ENCODE results near the gene FHAD1.

FHAD1 gene

GRCh38 chr1:15350151-15350550 lies 103.1 kb downstream of the FHAD1 start:
- no peak overlapping the region for H3K9ac ChIP-seq (ENCODE audit: low read length)

DNA sequence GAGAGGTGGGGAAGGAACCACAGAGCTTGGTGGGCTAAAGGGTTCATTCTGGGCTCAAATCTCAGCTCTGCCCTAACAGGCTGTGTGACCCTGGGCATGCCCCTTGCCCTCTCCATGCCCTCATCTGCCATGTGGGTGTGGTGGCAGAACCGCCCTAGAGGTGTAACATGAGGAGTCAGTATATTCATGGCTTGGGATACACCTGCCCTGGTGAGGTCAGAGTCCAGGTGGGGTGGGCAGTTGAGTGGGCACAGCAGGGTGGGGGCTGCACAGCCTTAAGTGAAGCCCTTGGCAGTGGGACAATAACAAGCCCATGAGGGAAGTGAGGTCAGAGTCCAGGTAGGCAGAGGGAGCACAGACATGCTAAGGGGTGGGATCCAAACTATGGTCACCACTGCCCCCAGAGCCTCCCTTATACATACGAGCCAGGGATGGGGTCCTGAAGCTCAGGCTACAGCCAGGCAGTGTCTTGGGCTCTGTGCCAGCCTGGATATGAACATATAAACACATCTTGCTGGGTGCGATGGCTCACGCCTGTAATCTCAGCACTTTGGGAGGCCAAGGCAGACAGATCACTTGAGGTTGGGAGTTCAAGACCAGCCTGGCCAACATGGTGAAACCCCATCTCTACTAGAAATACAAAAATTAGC lies 103.7 kb downstream of the FHAD1 start:
- Histone ChIP-seq H3K4me1 (ENCODE audit: control insufficient read depth, insufficient read depth, low read length) (peaks cover 13% of the 10 kb centered on the region; the same call in 1 of the 2 replicates), H3K27me3 (ENCODE audit: control insufficient read depth, insufficient read depth, low read length) (no peaks in the 10 kb centered on the region), H3K27ac (ENCODE audit: low read depth, low read length) (no peak overlapping the region), H3K36me3 (ENCODE audit: control insufficient read depth, insufficient read depth, low read length) (no peaks in the 10 kb centered on the region), H3K9ac (ENCODE audit: low read length) (no peak overlapping the region), H3K4me3 (ENCODE audit: low read depth, low read length) (no peak overlapping the region), H3K9me3 (ENCODE audit: control insufficient read depth, insufficient read depth, low read depth, low read length) (no peaks in the 10 kb centered on the region)

More at GRCh38 chr1:15350151-15350550, 103.1 kb downstream of the FHAD1 start:
- H3K4me1 ChIP-seq (ENCODE audit: control insufficient read depth, insufficient read depth, low read length) = peaks cover 8% of the 10 kb centered on the region; the same call in 1 of the 2 replicates
- no peak overlapping the region for H3K4me3 ChIP-seq (ENCODE audit: low read depth, low read length)
- no peak overlapping the region for H3K27ac ChIP-seq (ENCODE audit: low read depth, low read length)
- H3K27me3 ChIP-seq (ENCODE audit: control insufficient read depth, insufficient read depth, low read length) = no peaks in the 10 kb centered on the region
- H3K36me3 ChIP-seq (ENCODE audit: control insufficient read depth, insufficient read depth, low read length) = no peaks in the 10 kb centered on the region
- no peaks in the 10 kb centered on the region for H3K9me3 ChIP-seq (ENCODE audit: control insufficient read depth, insufficient read depth, low read depth, low read length)

DNA sequence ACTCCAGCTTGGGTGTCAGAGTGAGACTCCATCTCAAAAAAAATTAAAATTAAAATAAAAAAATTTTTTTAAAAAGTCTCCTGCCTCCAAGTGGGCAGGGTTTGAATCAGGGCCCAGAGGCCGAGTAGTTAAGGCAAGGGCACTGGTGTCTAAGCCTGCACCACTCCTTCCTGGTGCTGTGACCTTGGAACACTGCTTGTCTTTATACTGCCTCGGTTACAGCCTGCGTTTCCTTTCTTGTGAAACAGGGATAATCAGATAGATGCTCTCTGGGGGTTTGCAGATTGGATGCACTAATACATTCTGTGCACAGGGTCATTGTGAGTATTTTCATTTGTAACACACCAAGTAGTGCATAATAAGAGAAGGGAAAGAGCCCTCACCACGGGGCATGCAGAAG lies 104.3 kb downstream of the FHAD1 start:
- no peak overlapping the region for H3K4me3 ChIP-seq (ENCODE audit: low read depth, low read length)
- H3K36me3 ChIP-seq (ENCODE audit: control insufficient read depth, insufficient read depth, low read length) = no peaks in the 10 kb centered on the region
- H3K4me1 ChIP-seq (ENCODE audit: control insufficient read depth, insufficient read depth, low read length) = peaks cover 10% of the 10 kb centered on the region; the same call in 1 of the 2 replicates
- H3K27me3 ChIP-seq (ENCODE audit: control insufficient read depth, insufficient read depth, low read length) = no peaks in the 10 kb centered on the region
- H3K9ac ChIP-seq (ENCODE audit: low read length) = no peak overlapping the region
- no peak overlapping the region for H3K27ac ChIP-seq (ENCODE audit: low read depth, low read length)
- H3K9me3 ChIP-seq (ENCODE audit: control insufficient read depth, insufficient read depth, low read depth, low read length) = no peaks in the 10 kb centered on the region

- H3K4me3 ChIP-seq (ENCODE audit: low read depth, low read length) = no peak overlapping the region
- no peak overlapping the region for H3K27ac ChIP-seq (ENCODE audit: low read depth, low read length)
- H3K27me3 ChIP-seq (ENCODE audit: control insufficient read depth, insufficient read depth, low read length) = no peaks in the 10 kb centered on the region
- H3K9ac ChIP-seq (ENCODE audit: low read length) = no peak overlapping the region
- peaks cover 10% of the 10 kb centered on the region; the same call in 1 of the 2 replicates for H3K4me1 ChIP-seq (ENCODE audit: control insufficient read depth, insufficient read depth, low read length)
- H3K9me3 ChIP-seq (ENCODE audit: control insufficient read depth, insufficient read depth, low read depth, low read length) = no peaks in the 10 kb centered on the region
- H3K36me3 ChIP-seq (ENCODE audit: control insufficient read depth, insufficient read depth, low read length) = no peaks in the 10 kb centered on the region
Observed at GRCh38 chr1:15352128-15352957, 105.3 kb downstream of the FHAD1 start.

DNA sequence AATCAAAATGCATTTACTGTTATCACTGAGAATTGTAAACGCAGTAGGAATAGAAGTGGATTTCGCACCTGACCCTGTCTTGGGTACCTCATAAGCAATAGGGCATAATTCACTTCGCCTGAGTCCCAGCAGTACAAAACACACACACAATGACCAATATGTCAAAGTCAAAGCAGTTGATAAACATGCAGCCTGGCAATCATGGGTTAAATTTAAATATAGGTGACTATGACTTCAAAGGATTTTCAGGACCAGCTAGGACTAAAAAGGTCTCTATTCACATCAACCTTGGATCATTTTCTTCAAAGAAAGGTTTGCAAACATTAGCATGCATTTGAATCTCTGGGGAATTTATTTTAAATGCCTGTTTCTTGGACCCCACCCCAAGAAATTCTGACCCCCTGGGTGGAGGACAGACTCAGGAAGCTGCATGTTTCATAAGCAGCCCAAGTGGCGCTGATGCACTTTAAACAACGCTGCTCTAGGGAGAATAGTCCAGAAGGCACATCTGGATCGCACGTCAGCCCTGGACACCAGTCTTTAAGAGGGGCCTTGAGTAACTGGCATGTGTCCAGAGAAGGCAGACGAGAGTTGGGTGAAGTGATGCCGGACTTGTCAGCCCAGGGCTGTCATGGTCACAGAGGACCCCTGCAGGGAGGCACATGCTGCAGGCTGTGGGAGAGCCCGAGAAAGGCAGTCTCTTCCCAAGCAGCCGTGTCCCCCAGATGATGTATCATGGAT lies 107.0 kb downstream of the FHAD1 start:
- Histone ChIP-seq H3K4me3 (ENCODE audit: low read depth, low read length) (no peak overlapping the region), H3K4me1 (ENCODE audit: control insufficient read depth, insufficient read depth, low read length) (peaks cover 10% of the 10 kb centered on the region; the same call in 1 of the 2 replicates), H3K27ac (ENCODE audit: low read depth, low read length) (no peak overlapping the region), H3K27me3 (ENCODE audit: control insufficient read depth, insufficient read depth, low read length) (no peaks in the 10 kb centered on the region), H3K9ac (ENCODE audit: low read length) (no peak overlapping the region), H3K9me3 (ENCODE audit: control insufficient read depth, insufficient read depth, low read depth, low read length) (no peaks in the 10 kb centered on the region), H3K36me3 (ENCODE audit: control insufficient read depth, insufficient read depth, low read length) (no peaks in the 10 kb centered on the region)

DNA sequence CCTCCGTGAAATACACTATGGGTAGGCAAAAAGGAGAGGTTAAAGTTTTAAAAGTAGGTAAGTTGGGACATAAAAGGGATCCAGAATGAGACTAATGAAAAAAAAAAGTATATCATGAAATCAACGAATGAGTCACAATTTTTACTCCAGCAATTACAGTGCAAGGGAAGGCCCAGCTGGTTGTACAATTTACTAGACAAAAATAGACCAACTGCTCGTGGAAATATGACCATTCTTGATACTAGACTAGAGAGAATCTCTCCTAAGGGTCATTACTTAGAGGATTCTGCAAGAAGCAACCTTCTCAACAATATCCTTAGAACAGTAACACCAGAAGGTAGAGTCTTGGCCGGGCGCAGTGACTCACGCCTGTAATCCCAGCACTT lies 107.5 kb downstream of the FHAD1 start:
- Histone ChIP-seq H3K27me3 (ENCODE audit: control insufficient read depth, insufficient read depth, low read length) (no peaks in the 10 kb centered on the region), H3K27ac (ENCODE audit: low read depth, low read length) (no peak overlapping the region), H3K4me1 (ENCODE audit: control insufficient read depth, insufficient read depth, low read length) (peaks cover 10% of the 10 kb centered on the region; the same call in 1 of the 2 replicates), H3K4me3 (ENCODE audit: low read depth, low read length) (no peak overlapping the region), H3K9ac (ENCODE audit: low read length) (no peak overlapping the region), H3K36me3 (ENCODE audit: control insufficient read depth, insufficient read depth, low read length) (no peaks in the 10 kb centered on the region), H3K9me3 (ENCODE audit: control insufficient read depth, insufficient read depth, low read depth, low read length) (no peaks in the 10 kb centered on the region)

GRCh38 chr1:15355968-15356625 lies 109.1 kb downstream of the FHAD1 start:
- no peak overlapping the region for H3K27ac ChIP-seq (ENCODE audit: low read depth, low read length)
- peaks cover 10% of the 10 kb centered on the region; the same call in 1 of the 2 replicates for H3K4me1 ChIP-seq (ENCODE audit: control insufficient read depth, insufficient read depth, low read length)
- no peak overlapping the region for H3K4me3 ChIP-seq (ENCODE audit: low read depth, low read length)
- H3K9me3 ChIP-seq (ENCODE audit: control insufficient read depth, insufficient read depth, low read depth, low read length) = no peaks in the 10 kb centered on the region
- no peaks in the 10 kb centered on the region for H3K27me3 ChIP-seq (ENCODE audit: control insufficient read depth, insufficient read depth, low read length)
- no peak overlapping the region for H3K9ac ChIP-seq (ENCODE audit: low read length)
- H3K36me3 ChIP-seq (ENCODE audit: control insufficient read depth, insufficient read depth, low read length) = no peaks in the 10 kb centered on the region

- no peaks in the 10 kb centered on the region for H3K36me3 ChIP-seq (ENCODE audit: control insufficient read depth, insufficient read depth, low read length)
- no peak overlapping the region for H3K4me3 ChIP-seq (ENCODE audit: low read depth, low read length)
- H3K9ac ChIP-seq (ENCODE audit: low read length) = no peak overlapping the region
- no peaks in the 10 kb centered on the region for H3K9me3 ChIP-seq (ENCODE audit: control insufficient read depth, insufficient read depth, low read depth, low read length)
- no peak overlapping the region for H3K27ac ChIP-seq (ENCODE audit: low read depth, low read length)
- H3K4me1 ChIP-seq (ENCODE audit: control insufficient read depth, insufficient read depth, low read length) = peaks cover 5% of the 10 kb centered on the region; the same call in 1 of the 2 replicates
- no peaks in the 10 kb centered on the region for H3K27me3 ChIP-seq (ENCODE audit: control insufficient read depth, insufficient read depth, low read length)
Observed at GRCh38 chr1:15357612-15358207, 110.7 kb downstream of the FHAD1 start.

DNA sequence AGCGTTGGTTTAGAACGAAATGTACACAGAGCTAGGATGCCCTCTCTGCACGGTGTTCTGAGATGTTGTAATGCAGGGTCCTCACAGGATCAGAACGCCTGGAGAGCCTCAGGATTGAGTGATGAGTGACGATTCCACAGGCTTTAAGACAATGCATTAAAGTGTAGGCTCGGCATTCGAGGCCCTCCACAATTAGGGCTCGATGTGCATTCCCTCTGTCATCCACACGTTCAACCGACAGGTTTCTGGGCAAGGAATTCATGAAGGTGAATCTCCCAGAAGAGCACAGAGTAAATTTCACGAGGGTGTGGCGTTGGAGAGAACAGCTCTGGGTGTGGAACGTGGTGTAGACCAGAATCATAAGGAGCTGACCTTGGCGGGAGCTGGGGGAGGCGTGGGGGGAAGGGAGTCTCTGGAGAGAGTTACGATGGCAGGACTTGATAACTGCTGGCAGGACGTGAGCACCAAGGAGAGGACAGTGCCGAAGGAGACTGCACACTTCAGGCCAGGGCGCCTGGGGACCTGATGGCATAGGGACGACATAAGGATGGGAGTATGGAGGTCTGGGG lies 111.6 kb downstream of the FHAD1 start:
- no peak overlapping the region for H3K27ac ChIP-seq (ENCODE audit: low read depth, low read length)
- H3K4me1 ChIP-seq (ENCODE audit: control insufficient read depth, insufficient read depth, low read length) = peaks cover 5% of the 10 kb centered on the region; the same call in 1 of the 2 replicates
- H3K27me3 ChIP-seq (ENCODE audit: control insufficient read depth, insufficient read depth, low read length) = no peaks in the 10 kb centered on the region
- no peaks in the 10 kb centered on the region for H3K36me3 ChIP-seq (ENCODE audit: control insufficient read depth, insufficient read depth, low read length)
- no peak overlapping the region for H3K4me3 ChIP-seq (ENCODE audit: low read depth, low read length)
- no peak overlapping the region for H3K9ac ChIP-seq (ENCODE audit: low read length)
- no peaks in the 10 kb centered on the region for H3K9me3 ChIP-seq (ENCODE audit: control insufficient read depth, insufficient read depth, low read depth, low read length)

DNA sequence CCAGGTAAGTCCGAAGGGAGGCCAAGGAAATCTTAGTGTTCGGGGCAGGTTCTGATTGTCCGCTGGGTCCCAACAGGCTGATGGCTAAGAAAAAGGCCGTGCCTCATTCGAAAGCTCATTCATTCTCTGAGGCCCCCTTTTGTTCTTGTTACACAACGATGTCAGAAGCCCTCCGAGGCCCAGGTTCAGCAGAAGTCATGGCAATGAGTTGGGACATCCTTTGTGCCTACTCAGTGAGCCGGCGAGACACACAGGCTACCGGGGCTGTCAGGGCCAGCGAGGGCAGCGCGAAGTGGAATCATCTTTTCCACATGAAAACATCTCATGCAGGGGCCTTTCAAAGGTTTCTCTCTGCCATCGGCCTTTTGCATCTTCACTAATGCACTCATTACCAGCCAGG lies 113.7 kb downstream of the FHAD1 start:
- no peak overlapping the region for H3K27ac ChIP-seq (ENCODE audit: low read depth, low read length)
- no peaks in the 10 kb centered on the region for H3K9me3 ChIP-seq (ENCODE audit: control insufficient read depth, insufficient read depth, low read depth, low read length)
- no peaks in the 10 kb centered on the region for H3K36me3 ChIP-seq (ENCODE audit: control insufficient read depth, insufficient read depth, low read length)
- no peak overlapping the region for H3K4me3 ChIP-seq (ENCODE audit: low read depth, low read length)
- no peaks in the 10 kb centered on the region for H3K27me3 ChIP-seq (ENCODE audit: control insufficient read depth, insufficient read depth, low read length)
- H3K9ac ChIP-seq (ENCODE audit: low read length) = no peak overlapping the region
- H3K4me1 ChIP-seq (ENCODE audit: control insufficient read depth, insufficient read depth, low read length) = peaks cover 2% of the 10 kb centered on the region; the same call in 1 of the 2 replicates

Data from HUES6 (cell line).